GM12878 (cell line): Measurements from ENCODE around the gene HIRA. TPM values are rescaled to one million over a fixed set of nuclear protein-coding genes. Genes with fewer than 3 reads are reported as not detected.

Source experiments
- ATAC-seq: fragments of 200-7000 bp; cut with Tn5 transposase; 3 replicates; pipeline ENCODE4 v1.9.1; 2020; ENCODE audit warnings: mild to moderate bottlenecking, moderate library complexity
- BruUV-seq: library from RNA; stranded (reverse); fragments of 400-500 nt; replicated peaks from 2 replicates; lab custom pipeline; 2021; lab: Mats Ljungman, UMichigan
- CTCF ChIA-PET: fragments of 300-600 bp; sonication (Branson Sonifier 250); formaldehyde crosslinking; extraction: SDS; loops from one replicate; lab custom pipeline; 2021; ENCODE audit warnings: inconsistent platforms; lab: Yijun Ruan, JAX
- POLR2A ChIA-PET: fragments of 350-600 bp; formaldehyde crosslinking; extraction: SDS; loops from one replicate; lab custom pipeline; 2021; ENCODE audit warnings: inconsistent platforms; lab: Charles Lee
- RAD21 ChIA-PET: fragments of 300-600 bp; sonication (Branson Sonifier 250); formaldehyde crosslinking; loops from one replicate; lab custom pipeline; 2023; ENCODE audit warnings: antibody characterized with exemption; ENCODE audit not compliant: unreplicated experiment; lab: Charles Lee
- SMC1A ChIA-PET: fragments of 300-600 bp; sonication (Branson Sonifier 250); formaldehyde crosslinking; loops from one replicate; lab custom pipeline; 2023; ENCODE audit not compliant: unreplicated experiment, uncharacterized antibody; lab: Charles Lee
- DNase-seq: peaks from one replicate; pipeline ENCODE4 v3.0.0-alpha.2; 2011; ENCODE audit warnings: low read depth, low spot score
- FAIRE-seq: peaks from 3 replicates; lab custom pipeline; 2011; peaks lifted over from hg19 to GRCh38; lab: Jason Lieb, UNC
- H2AFZ ChIP-seq: 2 replicates; pipeline ENCODE4 v1.6.0; 2011; ENCODE audit warnings: low read depth, low read length, control low read depth; ENCODE audit not compliant: control insufficient read depth
- H3K27ac ChIP-seq: 2 replicates; pipeline ENCODE4 v1.5.1; 2011; ENCODE audit warnings: control low read depth; ENCODE audit not compliant: control insufficient read depth, insufficient read depth
- H3K27me3 ChIP-seq, 2 experiments: replicated peaks in 1 of 2; 2 replicates each; pipeline versions ENCODE4 v1.6.0 to v1.6.1; 2011; ENCODE audit warnings: low read length in 1 of 2; ENCODE audit not compliant: control insufficient read depth in 2 of 2, insufficient read depth in 2 of 2
- H3K36me3 ChIP-seq, 2 experiments: 2 replicates each; pipeline ENCODE4 v1.5.1; 2011; ENCODE audit warnings: low read length in 1 of 2; ENCODE audit not compliant: control insufficient read depth in 2 of 2, insufficient read depth in 2 of 2
- H3K4me1 ChIP-seq: 2 replicates; pipeline ENCODE4 v1.6.1; 2011; ENCODE audit warnings: mild to moderate bottlenecking, low read length, moderate library complexity, mixed read lengths; ENCODE audit not compliant: control insufficient read depth, insufficient read depth
- H3K4me2 ChIP-seq: 2 replicates; pipeline ENCODE4 v1.6.0; 2011; ENCODE audit warnings: control low read depth; ENCODE audit not compliant: control insufficient read depth, insufficient read depth
- H3K4me3 ChIP-seq: fragments of 200-600 bp; sonication (generic); 2 replicates; pipeline ENCODE4 v1.5.1; 2016
- H3K79me2 ChIP-seq: 2 replicates; pipeline ENCODE4 v1.6.0; 2011; ENCODE audit warnings: low read length; ENCODE audit not compliant: control insufficient read depth, insufficient read depth
- H3K9ac ChIP-seq: 2 replicates; pipeline ENCODE4 v1.8.0; 2011; ENCODE audit warnings: low read length, control low read depth, mixed read lengths; ENCODE audit not compliant: control insufficient read depth, insufficient read depth
- H3K9me3 ChIP-seq: replicated peaks from 3 replicates; pipeline ENCODE4 v1.5.1; 2011; ENCODE audit warnings: mild to moderate bottlenecking, low read length; ENCODE audit not compliant: control insufficient read depth, insufficient read depth
- H4K20me1 ChIP-seq: 2 replicates; pipeline ENCODE4 v1.6.0; 2011; ENCODE audit not compliant: control insufficient read depth, insufficient read depth
- CBFB ChIP-seq: IDR thresholded peaks from 2 replicates; pipeline ENCODE4 v1.6.1; 2016; ENCODE audit warnings: antibody characterized with exemption, low read depth
- HDAC2 ChIP-seq: fragments of 200-600 bp; sonication (generic); IDR thresholded peaks from 2 replicates; pipeline ENCODE4 v1.6.1; 2017
- KAT2A ChIP-seq: conservative IDR thresholded peaks from 2 replicates; pipeline ENCODE4 v1.6.1; 2011; ENCODE audit warnings: low read depth, low read length; ENCODE audit not compliant: control insufficient read depth
- POLR2A ChIP-seq: IDR thresholded peaks from 2 replicates; pipeline ENCODE4 v1.6.1; 2011; ENCODE audit warnings: low read depth, mild to moderate bottlenecking, low read length
- RBBP5 ChIP-seq: fragments of 200-600 bp; sonication (generic); conservative IDR thresholded peaks from 2 replicates; pipeline ENCODE4 v1.6.1; 2016
- SREBF2 ChIP-seq: IDR thresholded peaks from 2 replicates; pipeline ENCODE4 v1.6.1; 2012; ENCODE audit warnings: mild to moderate bottlenecking, low read length
- WGBS: methylation state at CpG from one replicate; pipeline ENCODE4 v1.1.6; 2016; ENCODE audit warnings: low lambda C conversion rate; ENCODE audit not compliant: insufficient replicate concordance, insufficient coverage; ENCODE audit errors: missing lambda C conversion rate; 5-methylcytosine and 5-hydroxymethylcytosine counted together
- in situ Hi-C: fragments of 300-500 bp; cut with MboI; formaldehyde crosslinking; loops from 9 replicates; pipeline ENCODE4 v1.14.3; 2018; ENCODE audit warnings: mixed read lengths
- intact Hi-C: fragments of 100-400 bp; cut with micrococcal nuclease; formaldehyde crosslinking; loops from one replicate; pipeline ENCODE4 v1.14.2; 2022; ENCODE audit not compliant: unreplicated experiment
- polyA plus RNA-seq, 11 experiments: library from polyadenylated mRNA; depleted of rRNA in 4 of 11; unstranded in 6 of 11; stranded (reverse) in 5 of 11; fragments of >200 nt; fragmentation: Nextera tagmentation in 4 of 11; fragmentation: Illumina TruSeq in 1 of 11; extraction: Ambion mirVana in 4 of 11; extraction: Trizol in 1 of 11; gene quantifications; 1 replicate in 1 of 11; 2 replicates in 10 of 11; pipeline versions ENCODE4 v1.2.1 to v1.2.3, GENCODE V29; 2011 to 2016; ENCODE audit warnings: inconsistent platforms in 2 of 11, missing spikeins in 2 of 11, low read depth in 1 of 11
- total RNA-seq, 4 experiments: library from RNA; depleted of rRNA in 3 of 4; stranded (reverse); fragments of >200 nt in 3 of 4; fragmentation: Illumina TruSeq in 1 of 4; extraction: Trizol in 1 of 4; gene quantifications; 2 replicates each; pipeline versions ENCODE4 v1.2.1 to v1.2.3, GENCODE V29; 2013 to 2021
- TF ChIP-seq, protein P1 (sequence below): IDR thresholded peaks from 2 replicates; pipeline ENCODE4 v1.6.1; 2012; ENCODE audit warnings: improper control_type of control experiment, low read depth, low read length; ENCODE audit not compliant: insufficient replicate concordance
- TF ChIP-seq, protein P2 (sequence below): IDR thresholded peaks from 2 replicates; pipeline ENCODE4 v1.6.1; 2011; ENCODE audit warnings: borderline replicate concordance, low read depth, mild to moderate bottlenecking, moderate library complexity, low read length; ENCODE audit not compliant: insufficient read depth, poor library complexity, severe bottlenecking

The HIRA gene
- total and polyA plus RNA-seq, 10 of the 15 experiments (the other 5 are each of a cell fraction or from before 2014, with no cell fraction given), result 0.34 to 32.7 (median 14.5) TPM

DNA sequence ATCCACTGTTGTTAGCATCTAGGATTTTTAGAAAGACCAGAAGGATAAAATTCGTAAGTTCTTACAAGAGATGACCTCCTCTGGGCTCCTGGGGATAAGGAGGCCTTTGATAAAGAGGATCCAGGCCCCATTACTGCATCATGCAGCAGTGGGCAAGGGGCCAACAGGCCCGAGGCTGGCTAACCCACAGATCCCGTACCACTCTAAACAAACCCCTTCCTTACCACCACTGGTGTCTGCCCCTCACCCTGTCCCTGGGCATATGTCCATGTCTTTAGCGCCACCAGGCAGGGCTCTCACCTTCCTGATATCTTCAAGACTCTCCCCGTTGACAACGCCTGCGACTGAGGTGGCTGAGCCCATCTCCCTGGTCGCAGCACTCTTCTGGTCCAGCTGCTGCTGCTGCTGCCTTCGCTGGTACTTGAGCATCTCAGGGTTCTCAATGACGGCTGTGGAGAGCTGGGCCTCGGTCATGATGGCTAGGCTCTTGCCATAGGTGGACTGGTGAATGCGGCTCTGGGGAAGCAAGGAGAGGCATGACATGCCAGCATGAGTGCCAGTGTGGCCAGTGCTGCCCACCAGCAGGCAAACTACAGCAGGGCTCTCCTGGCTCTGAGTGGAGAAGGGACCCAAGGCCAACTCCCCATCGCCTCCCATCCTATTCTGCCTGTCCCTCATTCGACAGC lies 46.2 kb downstream of the HIRA start:
- CTCF ChIA-PET, result interaction anchor here (1.0 kb wide), 1 partner anchor 93 kb away, joined by 3 read pairs; no protein-coding TSS in a partner anchor
- no peak for FAIRE-seq
- Histone ChIP-seq H3K4me1 (no peaks in the 10 kb centered on the region), H2AFZ (no peak overlapping the region), H3K27me3 (no peaks in the 10 kb centered on the region), H3K4me3 (no peak overlapping the region), H3K9ac (no peak overlapping the region), H3K9me3 (no peaks in the 10 kb centered on the region), H3K79me2 (no peaks in the 10 kb centered on the region), H4K20me1 (no peaks in the 10 kb centered on the region; the same call in 1 of the 2 replicates), H3K36me3 (peaks cover 26 to 33% of the 10 kb centered on the region in 2 experiments), H3K27ac (no peak overlapping the region), H3K4me2 (no peak overlapping the region)
- no TSS peak for BruUV-seq
- in situ Hi-C loops (no loop called here), intact Hi-C loops (no loop called here)
- TF ChIP-seq, protein P1, sequence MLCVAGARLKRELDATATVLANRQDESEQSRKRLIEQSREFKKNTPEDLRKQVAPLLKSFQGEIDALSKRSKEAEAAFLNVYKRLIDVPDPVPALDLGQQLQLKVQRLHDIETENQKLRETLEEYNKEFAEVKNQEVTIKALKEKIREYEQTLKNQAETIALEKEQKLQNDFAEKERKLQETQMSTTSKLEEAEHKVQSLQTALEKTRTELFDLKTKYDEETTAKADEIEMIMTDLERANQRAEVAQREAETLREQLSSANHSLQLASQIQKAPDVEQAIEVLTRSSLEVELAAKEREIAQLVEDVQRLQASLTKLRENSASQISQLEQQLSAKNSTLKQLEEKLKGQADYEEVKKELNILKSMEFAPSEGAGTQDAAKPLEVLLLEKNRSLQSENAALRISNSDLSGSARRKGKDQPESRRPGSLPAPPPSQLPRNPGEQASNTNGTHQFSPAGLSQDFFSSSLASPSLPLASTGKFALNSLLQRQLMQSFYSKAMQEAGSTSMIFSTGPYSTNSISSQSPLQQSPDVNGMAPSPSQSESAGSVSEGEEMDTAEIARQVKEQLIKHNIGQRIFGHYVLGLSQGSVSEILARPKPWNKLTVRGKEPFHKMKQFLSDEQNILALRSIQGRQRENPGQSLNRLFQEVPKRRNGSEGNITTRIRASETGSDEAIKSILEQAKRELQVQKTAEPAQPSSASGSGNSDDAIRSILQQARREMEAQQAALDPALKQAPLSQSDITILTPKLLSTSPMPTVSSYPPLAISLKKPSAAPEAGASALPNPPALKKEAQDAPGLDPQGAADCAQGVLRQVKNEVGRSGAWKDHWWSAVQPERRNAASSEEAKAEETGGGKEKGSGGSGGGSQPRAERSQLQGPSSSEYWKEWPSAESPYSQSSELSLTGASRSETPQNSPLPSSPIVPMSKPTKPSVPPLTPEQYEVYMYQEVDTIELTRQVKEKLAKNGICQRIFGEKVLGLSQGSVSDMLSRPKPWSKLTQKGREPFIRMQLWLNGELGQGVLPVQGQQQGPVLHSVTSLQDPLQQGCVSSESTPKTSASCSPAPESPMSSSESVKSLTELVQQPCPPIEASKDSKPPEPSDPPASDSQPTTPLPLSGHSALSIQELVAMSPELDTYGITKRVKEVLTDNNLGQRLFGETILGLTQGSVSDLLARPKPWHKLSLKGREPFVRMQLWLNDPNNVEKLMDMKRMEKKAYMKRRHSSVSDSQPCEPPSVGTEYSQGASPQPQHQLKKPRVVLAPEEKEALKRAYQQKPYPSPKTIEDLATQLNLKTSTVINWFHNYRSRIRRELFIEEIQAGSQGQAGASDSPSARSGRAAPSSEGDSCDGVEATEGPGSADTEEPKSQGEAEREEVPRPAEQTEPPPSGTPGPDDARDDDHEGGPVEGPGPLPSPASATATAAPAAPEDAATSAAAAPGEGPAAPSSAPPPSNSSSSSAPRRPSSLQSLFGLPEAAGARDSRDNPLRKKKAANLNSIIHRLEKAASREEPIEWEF, result no peak
- TF ChIP-seq HDAC2 (no peak), SREBF2 (no peak), RBBP5 (no peak), CBFB (no peak), POLR2A (0 out of 2 replicates have a peak, but pooled peaks have one; percentile 24), KAT2A (no peak)
- TF ChIP-seq, protein P2, sequence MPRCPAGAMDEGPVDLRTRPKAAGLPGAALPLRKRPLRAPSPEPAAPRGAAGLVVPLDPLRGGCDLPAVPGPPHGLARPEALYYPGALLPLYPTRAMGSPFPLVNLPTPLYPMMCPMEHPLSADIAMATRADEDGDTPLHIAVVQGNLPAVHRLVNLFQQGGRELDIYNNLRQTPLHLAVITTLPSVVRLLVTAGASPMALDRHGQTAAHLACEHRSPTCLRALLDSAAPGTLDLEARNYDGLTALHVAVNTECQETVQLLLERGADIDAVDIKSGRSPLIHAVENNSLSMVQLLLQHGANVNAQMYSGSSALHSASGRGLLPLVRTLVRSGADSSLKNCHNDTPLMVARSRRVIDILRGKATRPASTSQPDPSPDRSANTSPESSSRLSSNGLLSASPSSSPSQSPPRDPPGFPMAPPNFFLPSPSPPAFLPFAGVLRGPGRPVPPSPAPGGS, result no peak
- POLR2A ChIA-PET, result no interaction called here
- no peak for DNase-seq
- SMC1A ChIA-PET, result no interaction called here
- WGBS, result 95% methylated on average over 14 of the region's 14 CpGs
- RAD21 ChIA-PET, result no interaction called here
- ATAC-seq, result no peak
